COLO668 (cell line): ENCODE data around the gene COMMD8.
"Not testable (repeated sequence)": the region's sequence is repeated elsewhere in the genome, so short reads cannot be mapped to it uniquely, and the experiment has no call there.

ENCODE experiments used
- DNase-seq: peaks from one replicate; lab custom pipeline; 2025; ENCODE audit not compliant: unreplicated experiment; lab: John Stamatoyannopoulos, UW

The COMMD8 gene

GRCh38 chr4:47463235-47463956 lies at the start of gene COMMD8:
TSS of gene COMMD8 (minus strand) at chr4:47463702. CDS start at chr4:47463651, 51 bp downstream.
- DNase-seq: peak; percentile 96

- no peak for DNase-seq
These were observed 47.1 kb upstream of the COMMD8 start for GRCh38 chr4:47510506-47511143.

- DNase-seq: no peak
These were observed 42.2 kb upstream of the COMMD8 start for GRCh38 chr4:47505666-47506065.

- DNase-seq: no peak
These were observed 41.6 kb upstream of the COMMD8 start for GRCh38 chr4:47505147-47505546.

GRCh38 chr4:47500776-47501175 lies 37.3 kb upstream of the COMMD8 start:
- DNase-seq: no peak

- DNase-seq: no peak
These were observed 36.2 kb upstream of the COMMD8 start for GRCh38 chr4:47499700-47500099.

GRCh38 chr4:47498899-47499298 lies 35.4 kb upstream of the COMMD8 start:
- no peak for DNase-seq

- DNase-seq: no peak
These were observed 30.6 kb upstream of the COMMD8 start for GRCh38 chr4:47494124-47494430.

- DNase-seq: no peak
These were observed 30.0 kb upstream of the COMMD8 start for GRCh38 chr4:47493238-47494123.

GRCh38 chr4:47490550-47490949 lies 27.0 kb upstream of the COMMD8 start:
- DNase-seq: no peak

GRCh38 chr4:47488706-47489105 lies 25.2 kb upstream of the COMMD8 start:
- no peak for DNase-seq

GRCh38 chr4:47486727-47487126 lies 23.2 kb upstream of the COMMD8 start:
- DNase-seq: not testable (repeated sequence)

GRCh38 chr4:47486231-47486673 lies 22.8 kb upstream of the COMMD8 start:
- no peak for DNase-seq

- no peak for DNase-seq
These were observed 22.3 kb upstream of the COMMD8 start for GRCh38 chr4:47485768-47486167.

- DNase-seq: peak; percentile 92
These were observed 21.7 kb upstream of the COMMD8 start, which contains the start of gene ATP10D for GRCh38 chr4:47485047-47485692. TSS of gene ATP10D (plus strand) at chr4:47485275. CDS start at chr4:47512541, 27,266 bp downstream.

- DNase-seq: no peak
These were observed 20.7 kb upstream of the COMMD8 start for GRCh38 chr4:47484168-47484567.

GRCh38 chr4:47483745-47484144 lies 20.2 kb upstream of the COMMD8 start:
- DNase-seq: no peak

GRCh38 chr4:47482326-47482725 lies 18.8 kb upstream of the COMMD8 start:
- DNase-seq: no peak

- DNase-seq: no peak
These were observed 15.3 kb upstream of the COMMD8 start for GRCh38 chr4:47478804-47479203.

- no peak for DNase-seq
These were observed 11.9 kb upstream of the COMMD8 start for GRCh38 chr4:47475411-47475810.

- DNase-seq: no peak
These were observed 11.3 kb upstream of the COMMD8 start for GRCh38 chr4:47474799-47475198.
